A549 (cell line): ENCODE data around the gene FGF3.

Experiments used
- CBX2 ChIP-seq: fragments of 200-600 bp; sonication (generic); IDR thresholded peaks from 2 replicates; pipeline ENCODE4 v1.6.1; 2016; ENCODE audit warnings: low read depth, mild to moderate bottlenecking, borderline replicate concordance
- HDAC2 ChIP-seq: fragments of 200-600 bp; sonication (generic); IDR thresholded peaks from 2 replicates; pipeline ENCODE4 v1.6.1; 2016
- HOXA7 ChIP-seq: fragments of 250-450 bp; sonication (Bioruptor Pico); IDR thresholded peaks from 2 replicates; pipeline ENCODE4 v1.5.0; 2020; ENCODE audit warnings: mild to moderate bottlenecking, moderate library complexity
- HOXB13 ChIP-seq: fragments of 250-450 bp; sonication (Bioruptor Pico); IDR thresholded peaks from 2 replicates; pipeline ENCODE4 v1.5.0; 2020; ENCODE audit warnings: low read depth, mild to moderate bottlenecking, moderate library complexity
- KDM1A ChIP-seq: fragments of 200-600 bp; sonication (generic); IDR thresholded peaks from 2 replicates; pipeline ENCODE4 v1.6.1; 2016; ENCODE audit warnings: low read depth, mild to moderate bottlenecking
- POLR2A ChIP-seq: IDR thresholded peaks from 2 replicates; pipeline ENCODE4 v1.6.1; 2012; ENCODE audit warnings: mild to moderate bottlenecking, low read length
- RCOR1 ChIP-seq: fragments of 150-350 bp; IDR thresholded peaks from 2 replicates; pipeline ENCODE4 v1.6.1; 2014; ENCODE audit warnings: antibody characterized with exemption, low read length, low read depth
- TF ChIP-seq, protein P1 (sequence below): fragments of >200 bp; sonication (Bioruptor Twin); formaldehyde crosslinking; IDR thresholded peaks from 3 replicates; pipeline ENCODE4 v1.5.1; 2016
- TF ChIP-seq, protein P2 (sequence below): fragments of >200 bp; sonication (Bioruptor Twin); formaldehyde crosslinking; IDR thresholded peaks from 3 replicates; pipeline ENCODE4 v1.6.1; 2016
- TF ChIP-seq, protein P3 (sequence below): fragments of 450-650 bp; IDR thresholded peaks from 2 replicates; pipeline ENCODE4 v1.6.1; 2014; ENCODE audit warnings: antibody characterized with exemption
- TF ChIP-seq, protein P4 (sequence below): fragments of 200-600 bp; sonication (generic); IDR thresholded peaks from 2 replicates; pipeline ENCODE4 v1.6.1; 2016; ENCODE audit warnings: antibody characterized with exemption, mild to moderate bottlenecking, moderate library complexity
- TF ChIP-seq, protein P5 (sequence below): fragments of 150-350 bp; IDR thresholded peaks from 2 replicates; pipeline ENCODE4 v1.6.1; 2014; ENCODE audit warnings: low read depth, mild to moderate bottlenecking, low read length

DNA sequence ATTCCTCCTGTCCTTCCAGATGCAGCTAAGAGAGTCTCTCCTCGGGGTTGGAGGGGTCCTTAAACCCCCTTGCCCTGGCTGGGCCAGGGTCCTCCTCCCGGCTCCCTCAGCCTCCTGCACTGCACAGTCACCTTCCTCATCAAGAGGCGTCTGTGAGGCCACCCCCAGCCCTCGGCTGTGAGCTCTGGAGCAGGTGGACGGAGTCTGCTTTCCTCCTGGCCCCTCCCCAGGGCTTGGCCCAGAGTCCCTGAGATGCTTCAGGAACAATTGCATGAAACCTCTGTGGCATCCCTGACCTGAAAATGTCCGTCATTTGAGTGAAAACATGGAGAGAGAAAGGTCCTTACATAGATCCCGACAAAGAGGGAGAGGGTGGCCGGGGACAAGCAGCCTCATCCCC is 6.7 kb upstream of the FGF3 start:
- TF ChIP-seq HOXA7 (no peak), POLR2A (no peak), HOXB13 (CRISPR knock-in tag) (no peak), CBX2 (no peak), HDAC2 (no peak), KDM1A (no peak), RCOR1 (no peak)
- TF ChIP-seq, protein P1, sequence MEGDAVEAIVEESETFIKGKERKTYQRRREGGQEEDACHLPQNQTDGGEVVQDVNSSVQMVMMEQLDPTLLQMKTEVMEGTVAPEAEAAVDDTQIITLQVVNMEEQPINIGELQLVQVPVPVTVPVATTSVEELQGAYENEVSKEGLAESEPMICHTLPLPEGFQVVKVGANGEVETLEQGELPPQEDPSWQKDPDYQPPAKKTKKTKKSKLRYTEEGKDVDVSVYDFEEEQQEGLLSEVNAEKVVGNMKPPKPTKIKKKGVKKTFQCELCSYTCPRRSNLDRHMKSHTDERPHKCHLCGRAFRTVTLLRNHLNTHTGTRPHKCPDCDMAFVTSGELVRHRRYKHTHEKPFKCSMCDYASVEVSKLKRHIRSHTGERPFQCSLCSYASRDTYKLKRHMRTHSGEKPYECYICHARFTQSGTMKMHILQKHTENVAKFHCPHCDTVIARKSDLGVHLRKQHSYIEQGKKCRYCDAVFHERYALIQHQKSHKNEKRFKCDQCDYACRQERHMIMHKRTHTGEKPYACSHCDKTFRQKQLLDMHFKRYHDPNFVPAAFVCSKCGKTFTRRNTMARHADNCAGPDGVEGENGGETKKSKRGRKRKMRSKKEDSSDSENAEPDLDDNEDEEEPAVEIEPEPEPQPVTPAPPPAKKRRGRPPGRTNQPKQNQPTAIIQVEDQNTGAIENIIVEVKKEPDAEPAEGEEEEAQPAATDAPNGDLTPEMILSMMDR, result no peak
- TF ChIP-seq, protein P2, sequence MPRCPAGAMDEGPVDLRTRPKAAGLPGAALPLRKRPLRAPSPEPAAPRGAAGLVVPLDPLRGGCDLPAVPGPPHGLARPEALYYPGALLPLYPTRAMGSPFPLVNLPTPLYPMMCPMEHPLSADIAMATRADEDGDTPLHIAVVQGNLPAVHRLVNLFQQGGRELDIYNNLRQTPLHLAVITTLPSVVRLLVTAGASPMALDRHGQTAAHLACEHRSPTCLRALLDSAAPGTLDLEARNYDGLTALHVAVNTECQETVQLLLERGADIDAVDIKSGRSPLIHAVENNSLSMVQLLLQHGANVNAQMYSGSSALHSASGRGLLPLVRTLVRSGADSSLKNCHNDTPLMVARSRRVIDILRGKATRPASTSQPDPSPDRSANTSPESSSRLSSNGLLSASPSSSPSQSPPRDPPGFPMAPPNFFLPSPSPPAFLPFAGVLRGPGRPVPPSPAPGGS, result no peak
- TF ChIP-seq, protein P3, sequence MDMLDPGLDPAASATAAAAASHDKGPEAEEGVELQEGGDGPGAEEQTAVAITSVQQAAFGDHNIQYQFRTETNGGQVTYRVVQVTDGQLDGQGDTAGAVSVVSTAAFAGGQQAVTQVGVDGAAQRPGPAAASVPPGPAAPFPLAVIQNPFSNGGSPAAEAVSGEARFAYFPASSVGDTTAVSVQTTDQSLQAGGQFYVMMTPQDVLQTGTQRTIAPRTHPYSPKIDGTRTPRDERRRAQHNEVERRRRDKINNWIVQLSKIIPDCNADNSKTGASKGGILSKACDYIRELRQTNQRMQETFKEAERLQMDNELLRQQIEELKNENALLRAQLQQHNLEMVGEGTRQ, result no peak
- TF ChIP-seq, protein P4, sequence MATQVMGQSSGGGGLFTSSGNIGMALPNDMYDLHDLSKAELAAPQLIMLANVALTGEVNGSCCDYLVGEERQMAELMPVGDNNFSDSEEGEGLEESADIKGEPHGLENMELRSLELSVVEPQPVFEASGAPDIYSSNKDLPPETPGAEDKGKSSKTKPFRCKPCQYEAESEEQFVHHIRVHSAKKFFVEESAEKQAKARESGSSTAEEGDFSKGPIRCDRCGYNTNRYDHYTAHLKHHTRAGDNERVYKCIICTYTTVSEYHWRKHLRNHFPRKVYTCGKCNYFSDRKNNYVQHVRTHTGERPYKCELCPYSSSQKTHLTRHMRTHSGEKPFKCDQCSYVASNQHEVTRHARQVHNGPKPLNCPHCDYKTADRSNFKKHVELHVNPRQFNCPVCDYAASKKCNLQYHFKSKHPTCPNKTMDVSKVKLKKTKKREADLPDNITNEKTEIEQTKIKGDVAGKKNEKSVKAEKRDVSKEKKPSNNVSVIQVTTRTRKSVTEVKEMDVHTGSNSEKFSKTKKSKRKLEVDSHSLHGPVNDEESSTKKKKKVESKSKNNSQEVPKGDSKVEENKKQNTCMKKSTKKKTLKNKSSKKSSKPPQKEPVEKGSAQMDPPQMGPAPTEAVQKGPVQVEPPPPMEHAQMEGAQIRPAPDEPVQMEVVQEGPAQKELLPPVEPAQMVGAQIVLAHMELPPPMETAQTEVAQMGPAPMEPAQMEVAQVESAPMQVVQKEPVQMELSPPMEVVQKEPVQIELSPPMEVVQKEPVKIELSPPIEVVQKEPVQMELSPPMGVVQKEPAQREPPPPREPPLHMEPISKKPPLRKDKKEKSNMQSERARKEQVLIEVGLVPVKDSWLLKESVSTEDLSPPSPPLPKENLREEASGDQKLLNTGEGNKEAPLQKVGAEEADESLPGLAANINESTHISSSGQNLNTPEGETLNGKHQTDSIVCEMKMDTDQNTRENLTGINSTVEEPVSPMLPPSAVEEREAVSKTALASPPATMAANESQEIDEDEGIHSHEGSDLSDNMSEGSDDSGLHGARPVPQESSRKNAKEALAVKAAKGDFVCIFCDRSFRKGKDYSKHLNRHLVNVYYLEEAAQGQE, result no peak
- TF ChIP-seq, protein P5, sequence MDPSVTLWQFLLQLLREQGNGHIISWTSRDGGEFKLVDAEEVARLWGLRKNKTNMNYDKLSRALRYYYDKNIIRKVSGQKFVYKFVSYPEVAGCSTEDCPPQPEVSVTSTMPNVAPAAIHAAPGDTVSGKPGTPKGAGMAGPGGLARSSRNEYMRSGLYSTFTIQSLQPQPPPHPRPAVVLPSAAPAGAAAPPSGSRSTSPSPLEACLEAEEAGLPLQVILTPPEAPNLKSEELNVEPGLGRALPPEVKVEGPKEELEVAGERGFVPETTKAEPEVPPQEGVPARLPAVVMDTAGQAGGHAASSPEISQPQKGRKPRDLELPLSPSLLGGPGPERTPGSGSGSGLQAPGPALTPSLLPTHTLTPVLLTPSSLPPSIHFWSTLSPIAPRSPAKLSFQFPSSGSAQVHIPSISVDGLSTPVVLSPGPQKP, result no peak
